Mucosa of gallbladder (tissue), 1 donor: Measurements from ENCODE around the gene MBTPS1. TPM values are rescaled to one million over a fixed set of nuclear protein-coding genes. Genes with fewer than 3 reads are reported as not detected.
A peak's percentile ranks its signal among the peaks of the same experiment; 100 is the strongest.

ENCODE experiments used
- DNase-seq: peaks from one replicate; pipeline ENCODE4 v3.0.0-alpha.2; 2020; ENCODE audit warnings: low spot score
- total RNA-seq: library from RNA; stranded (reverse); gene quantifications from one replicate; pipeline ENCODE4 v1.2.1, GENCODE V29; 2021
- donor health status: DM: no; HTN: no; CAD: no.

Gene MBTPS1
- total RNA-seq, 1 donor from 2014 or later, result 87.6 TPM

GRCh38 chr16:84036131-84036530 lies 80.6 kb downstream of the MBTPS1 start:
- DNase-seq, result no peak

- no peak for DNase-seq
Measured at GRCh38 chr16:84034516-84034915, 82.2 kb downstream of the MBTPS1 start.

- no peak for DNase-seq
Measured at GRCh38 chr16:84033251-84034195, 83.2 kb downstream of the MBTPS1 start.

- DNase-seq, result no peak
Measured at GRCh38 chr16:84032458-84033178, 84.1 kb downstream of the MBTPS1 start.

GRCh38 chr16:84031556-84031955 lies 85.2 kb downstream of the MBTPS1 start:
- no peak for DNase-seq

- no peak for DNase-seq
Measured at GRCh38 chr16:84029297-84030047, 87.3 kb downstream of the MBTPS1 start.

GRCh38 chr16:84027625-84028024 lies 89.1 kb downstream of the MBTPS1 start:
- DNase-seq, result no peak

- no peak for DNase-seq
Measured at GRCh38 chr16:84026606-84027005, 90.1 kb downstream of the MBTPS1 start.

GRCh38 chr16:84024854-84025253 lies 91.9 kb downstream of the MBTPS1 start:
- DNase-seq, result no peak

GRCh38 chr16:84022644-84023043 lies 94.1 kb downstream of the MBTPS1 start:
- no peak for DNase-seq

- DNase-seq, result no peak
Measured at GRCh38 chr16:84021488-84021887, 95.3 kb downstream of the MBTPS1 start.

- no peak for DNase-seq
Measured at GRCh38 chr16:84020353-84020752, 96.4 kb downstream of the MBTPS1 start.

- DNase-seq, result no peak
Measured at GRCh38 chr16:84018710-84019109, 98.0 kb downstream of the MBTPS1 start.

- no peak for DNase-seq
Measured at GRCh38 chr16:84016477-84016876, 100.3 kb downstream of the MBTPS1 start.

GRCh38 chr16:84015399-84015798 lies 101.3 kb downstream of the MBTPS1 start:
- no peak for DNase-seq

GRCh38 chr16:84014570-84015327 lies 102.0 kb downstream of the MBTPS1 start:
- DNase-seq, result no peak

- DNase-seq, result peak; percentile 93
Measured at GRCh38 chr16:84013787-84014569, 102.8 kb downstream of the MBTPS1 start.

- no peak for DNase-seq
Measured at GRCh38 chr16:84009282-84009681, 107.5 kb downstream of the MBTPS1 start.

- DNase-seq, result no peak
Measured at GRCh38 chr16:84007965-84008364, 108.8 kb downstream of the MBTPS1 start.

- DNase-seq, result no peak
Measured at GRCh38 chr16:84007520-84007919, 109.2 kb downstream of the MBTPS1 start.

- DNase-seq, result no peak
Measured at GRCh38 chr16:84005391-84005790, 111.4 kb downstream of the MBTPS1 start.
